T1000 (cell line): ENCODE data around the gene RUNX2.

Experiments
- DNase-seq: peaks from one replicate; lab custom pipeline; 2025; ENCODE audit warnings: mixed read lengths; lab: John Stamatoyannopoulos, UW

The RUNX2 gene

DNA sequence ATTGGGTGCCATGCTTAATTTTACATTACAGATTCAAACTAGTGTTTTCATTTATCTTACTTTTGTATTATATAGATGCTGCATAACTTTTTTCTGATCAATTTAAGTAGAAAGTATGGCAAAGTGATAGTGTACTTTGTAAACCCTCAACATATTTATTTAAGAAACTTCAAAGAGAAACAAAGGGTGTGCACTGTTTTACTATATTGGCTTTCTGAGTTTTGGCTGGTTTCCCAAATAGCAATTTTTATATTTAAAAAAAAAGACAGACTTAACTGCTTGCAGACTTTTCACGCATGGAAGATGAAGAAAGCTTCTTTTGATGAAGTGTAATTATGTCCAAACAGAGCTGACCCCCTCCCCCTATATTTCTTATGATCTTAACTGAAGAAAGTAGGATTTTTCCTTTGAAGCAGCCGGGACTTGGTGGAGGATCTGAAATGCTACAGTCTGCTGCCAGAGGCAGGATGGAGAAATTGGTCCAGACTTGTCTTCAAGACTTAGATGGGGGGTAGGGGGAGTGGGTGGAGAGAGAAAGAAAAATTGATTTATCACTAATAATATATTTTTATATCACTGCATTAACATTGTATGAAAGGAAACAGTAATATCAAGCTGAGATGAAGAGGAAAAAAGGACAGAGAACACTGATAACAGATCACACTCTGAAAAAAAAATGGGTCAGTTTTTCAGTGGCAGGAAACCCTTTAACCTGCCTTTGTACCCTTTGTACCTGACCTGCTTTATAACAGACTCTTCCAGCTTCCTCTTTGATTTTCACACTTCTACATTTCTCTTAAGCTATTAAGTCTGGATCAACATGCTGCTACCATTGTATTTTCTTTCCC, 105.6 kb downstream of the RUNX2 start:
- no peak for DNase-seq

DNA sequence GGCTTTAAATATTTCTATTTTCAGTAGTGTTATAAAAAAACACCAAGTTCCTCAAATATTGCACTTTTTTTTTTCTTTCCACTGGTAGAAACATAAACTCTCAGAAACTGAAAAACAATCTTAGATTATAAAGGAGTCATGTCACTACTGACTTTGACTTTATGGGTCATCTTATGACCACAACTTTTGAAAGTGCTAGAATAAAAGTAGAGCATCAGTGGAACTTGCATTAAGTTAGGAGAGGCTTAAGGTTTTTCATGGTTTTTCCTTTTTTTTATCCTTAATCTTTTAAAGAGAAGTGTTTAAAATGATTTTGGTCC, 106.2 kb downstream of the RUNX2 start:
- no peak for DNase-seq

DNA sequence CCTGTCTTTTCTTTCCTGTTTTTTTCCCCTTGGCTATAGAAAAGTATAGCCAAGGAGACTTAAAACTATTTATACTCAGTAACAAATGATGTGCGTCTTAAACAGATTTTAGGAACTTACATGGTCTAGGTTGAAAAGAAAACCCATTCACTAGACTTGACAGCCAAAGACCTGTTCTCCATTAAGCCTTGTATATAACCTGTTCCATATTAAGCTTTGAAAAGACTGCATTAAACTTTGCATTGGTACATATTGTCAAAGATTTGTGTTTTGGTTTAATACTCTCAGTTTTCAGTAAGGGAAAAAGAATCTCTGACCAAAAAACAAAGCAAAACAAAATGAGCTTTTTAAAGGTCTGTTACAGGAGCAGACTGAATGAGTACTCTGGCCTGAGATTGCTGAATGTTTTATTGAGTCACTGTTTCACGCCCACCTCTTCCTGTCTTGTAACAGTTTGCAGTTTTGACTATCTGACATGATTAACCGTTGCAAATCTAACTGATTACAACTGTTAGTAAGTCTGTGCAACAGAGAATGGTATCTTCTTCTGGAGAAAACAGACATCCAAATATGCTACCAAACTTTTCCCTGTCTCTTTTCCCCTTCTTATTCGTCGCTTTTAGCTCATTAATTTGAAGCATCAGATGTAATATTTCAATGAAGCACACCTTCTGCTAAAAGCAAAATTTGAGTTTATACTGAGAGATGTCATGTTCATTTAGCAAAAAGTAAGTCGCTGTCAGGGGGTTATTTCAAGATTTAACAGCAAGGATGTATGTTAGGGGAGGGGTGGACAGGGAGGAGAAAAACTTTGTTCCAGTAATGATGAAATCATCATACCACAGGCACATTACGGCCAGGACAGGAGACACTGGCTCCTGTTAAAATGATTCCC, 108.7 kb downstream of the RUNX2 start:
- DNase-seq: no peak

DNA sequence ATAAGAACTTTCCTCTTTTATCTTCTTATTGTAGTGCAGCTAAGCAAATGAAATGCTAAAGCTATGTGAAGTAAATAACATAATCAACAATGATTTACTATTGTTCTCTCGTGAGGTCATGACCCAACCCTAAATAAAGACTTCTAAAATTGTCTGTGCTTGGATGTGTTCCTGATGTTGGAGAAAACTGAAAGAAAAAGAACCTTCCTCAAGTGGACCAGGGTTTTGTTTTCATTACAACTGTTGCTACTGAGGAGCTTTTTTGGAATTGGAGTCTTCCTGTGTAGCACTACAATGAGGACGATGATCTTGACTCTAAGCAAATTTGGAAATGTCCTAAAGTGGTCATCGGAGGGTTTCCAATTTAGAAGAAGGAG, 109.3 kb downstream of the RUNX2 start:
- no peak for DNase-seq

DNA sequence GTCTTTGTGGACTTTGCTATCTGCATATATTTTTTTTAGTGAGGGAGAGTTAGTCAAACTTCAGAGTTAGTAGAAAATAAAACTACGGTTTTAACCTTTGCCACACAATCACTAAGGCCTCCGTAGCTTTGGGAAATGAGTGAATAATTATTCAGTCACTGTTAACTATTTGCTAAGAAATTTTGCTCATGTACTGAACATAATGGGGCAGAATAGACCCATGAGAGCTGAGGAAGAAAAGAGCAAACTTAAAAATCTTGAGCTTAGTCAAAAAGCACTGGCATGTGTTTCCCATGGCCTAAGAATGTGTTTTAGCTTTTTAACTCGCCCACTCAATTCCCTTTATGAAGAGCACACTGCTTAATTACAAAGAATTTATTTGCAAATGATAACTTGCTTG, 110.0 kb downstream of the RUNX2 start:
- DNase-seq: no peak

DNA sequence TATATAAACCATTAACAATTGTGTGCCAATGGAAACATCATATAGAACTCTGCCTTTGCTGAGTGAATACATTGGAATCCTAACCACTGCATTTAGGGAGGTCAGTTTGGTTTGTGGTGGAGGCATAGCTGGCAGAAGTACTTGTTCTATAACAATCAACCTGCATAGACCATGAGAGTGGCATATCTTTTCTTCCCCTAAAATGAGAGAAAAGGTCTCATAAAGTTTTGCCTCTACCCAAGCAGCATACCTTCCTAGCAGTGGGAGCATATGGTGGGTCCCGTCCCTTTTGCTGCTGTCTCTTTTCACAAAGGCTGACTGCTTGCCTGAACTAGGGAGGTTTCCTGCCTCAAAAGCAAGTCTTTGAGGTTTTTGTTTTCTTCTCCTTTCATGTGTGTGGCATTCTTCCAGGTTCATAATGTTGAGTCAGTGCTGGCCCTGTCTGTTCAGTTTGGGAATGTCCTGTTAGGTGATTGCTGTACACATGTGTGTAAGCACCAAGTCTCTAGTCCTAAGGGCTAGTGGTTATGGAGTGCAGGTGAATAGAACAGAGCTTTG, 110.8 kb downstream of the RUNX2 start:
- DNase-seq: peak; percentile 22

DNA sequence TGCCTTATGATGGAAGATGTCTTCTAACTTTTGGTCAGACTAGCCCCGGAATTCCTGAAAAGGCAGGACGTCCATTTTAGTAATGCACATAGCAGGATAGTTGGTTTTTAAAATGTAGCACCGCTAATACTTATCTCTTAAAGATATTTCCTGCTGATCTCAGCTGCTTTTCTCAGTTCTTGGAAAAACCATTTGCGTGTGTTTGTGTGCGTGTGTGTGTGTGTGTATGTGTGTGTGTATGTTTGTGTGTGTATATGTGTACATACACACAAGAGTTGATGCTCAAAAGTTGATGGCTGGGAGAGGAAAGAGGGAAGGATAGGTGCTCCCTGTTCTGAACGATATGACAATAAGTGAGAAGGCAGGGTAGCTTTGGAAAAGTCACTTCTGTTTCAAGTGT, 111.3 kb downstream of the RUNX2 start:
- DNase-seq: no peak

DNA sequence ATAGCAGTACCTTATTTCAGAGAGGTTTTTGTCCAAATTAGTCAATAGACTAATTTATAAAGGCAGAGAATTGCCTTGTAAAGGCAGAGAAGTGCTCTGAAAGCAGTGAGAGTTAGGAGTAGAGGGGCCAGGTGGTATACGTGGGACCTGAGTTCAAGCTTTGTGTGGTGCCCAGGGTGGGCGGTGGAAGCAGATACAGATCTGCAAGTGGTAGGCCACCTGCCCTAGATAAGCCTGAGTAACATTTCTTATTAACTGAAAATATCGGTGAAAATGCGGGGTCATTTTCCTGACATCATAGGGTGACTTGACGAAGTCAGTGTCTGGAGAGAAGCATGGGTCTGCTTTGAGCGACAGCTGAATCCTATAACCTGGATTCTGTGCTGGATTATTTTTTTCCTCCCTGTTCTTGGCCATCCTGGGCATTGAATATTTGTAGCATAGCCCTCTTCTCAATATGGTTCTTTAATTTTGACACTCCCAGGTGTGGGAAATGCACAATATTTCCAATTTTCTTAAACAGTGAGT, 111.8 kb downstream of the RUNX2 start:
- DNase-seq: no peak

DNA sequence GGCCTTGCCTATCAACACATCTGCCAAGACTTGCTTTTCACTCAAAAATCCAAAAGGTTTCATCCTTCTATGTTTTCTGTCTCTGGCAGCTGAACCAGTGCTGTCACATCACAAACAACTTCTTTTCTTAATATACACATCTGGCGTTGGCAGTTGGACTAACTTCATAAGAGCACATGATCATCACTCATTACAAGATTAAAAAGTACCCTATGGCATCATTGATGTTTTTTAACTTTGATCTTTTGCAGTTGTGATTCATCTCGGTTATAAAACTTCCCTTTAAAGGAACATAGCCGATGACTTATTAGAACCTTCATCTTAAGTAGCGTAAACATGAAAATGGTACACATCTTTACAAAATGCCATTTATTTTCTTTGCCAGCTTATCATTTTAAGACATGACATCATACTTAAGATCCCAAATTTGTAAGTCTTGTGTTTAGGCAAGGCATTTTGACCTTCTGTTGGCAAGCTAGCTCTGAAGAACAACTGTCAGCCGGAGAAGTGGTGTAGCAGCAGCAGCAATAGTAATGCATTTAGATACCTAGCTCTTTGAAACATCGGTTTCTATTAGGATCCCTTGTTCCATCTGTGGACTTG, 113.8 kb downstream of the RUNX2 start:
- no peak for DNase-seq

DNA sequence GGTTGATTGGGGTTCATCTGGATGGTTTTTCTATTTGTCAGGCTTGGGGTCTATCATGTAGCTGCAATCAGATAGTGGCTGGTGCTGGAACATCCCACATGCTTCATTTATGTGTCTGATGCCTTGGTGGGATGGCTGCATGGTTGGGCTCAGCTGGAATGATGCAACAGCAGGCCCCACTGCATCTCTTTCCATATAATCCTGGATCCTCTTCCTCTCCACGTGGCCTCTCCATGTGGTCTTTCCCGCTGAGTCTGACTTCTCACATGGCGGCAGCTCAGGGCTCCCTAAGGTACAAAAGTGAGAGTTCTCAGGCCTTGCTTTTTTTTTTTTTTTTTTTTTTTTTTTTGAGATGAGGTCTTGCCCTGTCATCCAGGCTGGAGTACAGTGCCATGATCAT, 114.6 kb downstream of the RUNX2 start:
- no peak for DNase-seq

DNA sequence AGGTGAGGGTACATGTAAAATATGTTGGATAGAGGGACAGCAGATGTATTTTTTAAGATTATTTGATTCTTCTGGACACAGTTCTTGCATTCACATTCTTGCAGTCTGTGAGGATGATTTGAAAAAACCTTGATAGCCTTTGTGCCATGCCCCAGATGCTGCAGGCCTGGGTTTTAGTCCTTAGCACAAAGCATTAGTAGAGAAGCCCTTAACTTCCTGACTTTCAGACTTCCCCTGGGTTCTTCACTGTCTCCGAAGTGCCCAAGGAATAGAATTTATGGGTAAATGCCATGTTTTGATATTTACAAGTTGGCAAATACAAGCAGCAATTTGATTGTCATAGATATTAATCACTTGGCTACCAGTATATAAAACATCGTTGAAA, 117.2 kb downstream of the RUNX2 start:
- no peak for DNase-seq

DNA sequence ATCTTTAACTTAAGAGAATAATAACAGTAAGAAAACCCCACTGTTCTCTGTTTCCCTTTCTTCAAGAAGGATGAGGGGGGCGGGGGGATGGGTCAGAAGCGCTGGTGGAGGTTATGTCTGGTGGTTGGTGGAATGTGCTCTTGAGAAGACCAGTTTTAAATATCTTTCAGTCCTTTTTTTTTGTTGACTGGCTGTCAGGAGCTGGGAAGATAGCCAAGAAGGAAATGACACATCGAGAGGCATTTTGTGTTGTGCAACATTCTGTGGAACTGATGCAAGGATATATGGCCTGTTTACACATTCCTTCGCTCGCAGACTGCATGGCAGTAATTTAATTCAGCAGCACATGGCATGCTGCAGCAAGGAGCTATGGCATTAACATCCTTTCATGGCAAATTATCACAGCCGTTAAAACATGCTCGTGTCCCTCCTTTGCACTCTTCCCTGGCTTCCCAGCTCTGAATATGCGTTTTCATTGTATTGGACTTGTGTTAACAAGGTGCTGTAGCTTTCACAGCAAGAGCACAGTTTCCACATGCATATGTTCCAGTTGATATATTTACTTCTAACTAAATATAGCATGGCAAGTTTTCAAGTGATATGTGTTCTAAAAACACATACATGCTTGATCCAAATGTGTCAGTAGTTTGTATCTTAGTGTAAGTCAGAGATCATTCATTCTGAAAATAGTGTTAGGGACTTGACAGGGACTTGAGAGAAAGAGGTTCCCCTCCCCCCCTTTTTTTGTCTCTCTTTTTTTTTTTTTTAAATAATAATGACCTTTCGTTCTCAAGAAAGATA, 117.8 kb downstream of the RUNX2 start:
- peak; percentile 80 for DNase-seq

DNA sequence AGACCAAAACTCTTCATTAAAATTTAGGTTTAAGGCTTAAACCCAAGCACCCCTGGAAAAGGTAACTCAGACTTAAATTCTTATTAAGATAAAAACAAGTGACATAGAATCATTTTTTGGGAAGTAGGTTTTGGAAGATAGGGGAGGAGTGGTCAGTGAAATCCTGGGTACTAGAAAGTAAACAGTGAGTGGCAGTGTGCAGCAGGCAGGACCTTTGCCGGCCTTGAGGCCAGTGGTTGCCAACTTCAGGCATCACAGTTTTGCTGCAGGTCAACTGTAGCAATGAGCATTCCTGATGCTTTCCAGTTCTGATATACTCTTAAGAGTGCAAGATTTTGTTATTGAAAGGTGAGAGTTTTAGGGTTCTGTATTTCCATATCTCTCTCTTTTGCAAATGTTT, 118.9 kb downstream of the RUNX2 start:
- DNase-seq: no peak

DNA sequence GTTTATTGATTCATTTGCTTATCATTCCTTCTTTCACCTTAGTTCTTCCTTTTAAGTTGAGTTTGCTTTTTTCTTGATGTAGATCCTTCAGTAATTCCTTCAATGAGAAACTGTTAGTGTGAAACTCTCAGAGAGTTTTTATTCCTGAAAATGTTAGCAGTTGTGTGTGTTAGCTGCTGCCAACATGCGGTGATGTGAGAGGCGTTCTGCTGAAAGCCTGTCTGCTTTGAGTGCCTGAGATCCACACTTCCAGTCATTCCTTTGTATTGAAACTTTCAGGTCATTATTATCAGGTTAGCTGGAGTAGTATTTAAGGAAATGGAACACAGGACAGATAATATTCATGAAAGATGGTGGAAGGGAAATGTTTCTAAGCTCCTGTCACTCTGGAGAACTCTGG, 119.6 kb downstream of the RUNX2 start:
- DNase-seq: no peak

DNA sequence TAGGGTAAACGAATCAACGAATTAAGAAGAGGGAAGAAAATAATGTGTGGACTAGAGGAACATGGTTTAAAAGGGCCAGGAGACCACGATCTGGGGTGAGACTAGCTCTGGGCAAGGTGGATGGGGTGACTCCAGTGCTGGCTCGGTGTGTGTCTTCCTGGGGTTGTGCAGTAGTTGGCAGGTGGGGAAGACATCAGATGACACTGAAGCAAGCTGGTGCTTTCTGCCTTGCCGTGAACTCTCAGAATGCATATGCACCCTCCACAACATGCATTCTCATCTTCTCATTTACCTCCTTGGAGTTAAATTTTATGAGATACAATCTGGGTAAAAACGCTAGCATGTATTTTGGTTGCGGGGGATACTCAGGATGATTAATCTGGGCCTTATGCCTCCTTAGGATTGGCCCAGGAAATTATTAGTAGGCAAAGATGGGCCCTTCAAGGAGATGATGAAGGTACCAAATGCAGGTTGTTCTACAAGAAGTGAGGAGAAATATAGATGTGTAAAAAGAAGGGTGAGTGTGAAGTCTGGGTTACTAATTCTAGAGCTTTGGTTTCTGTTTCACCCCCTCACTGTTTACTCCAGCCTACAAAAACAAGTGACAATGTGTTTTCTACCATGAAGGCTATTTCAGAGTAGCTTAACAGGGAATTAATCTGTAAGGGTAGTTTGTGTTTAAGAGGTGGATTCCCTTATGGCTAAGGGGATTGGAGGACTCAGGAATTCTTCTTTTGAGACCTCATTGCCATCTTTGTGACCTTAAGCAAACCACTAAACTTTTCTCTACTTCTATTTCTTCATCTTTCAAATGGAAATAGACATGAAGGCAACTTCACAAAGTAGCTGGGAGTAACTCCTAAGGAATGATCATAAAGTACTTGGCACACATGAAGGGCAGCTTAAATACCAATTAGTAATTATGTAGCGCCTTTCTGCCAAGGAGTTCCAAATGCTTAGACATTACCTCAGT, 120.6 kb downstream of the RUNX2 start:
- DNase-seq: no peak

DNA sequence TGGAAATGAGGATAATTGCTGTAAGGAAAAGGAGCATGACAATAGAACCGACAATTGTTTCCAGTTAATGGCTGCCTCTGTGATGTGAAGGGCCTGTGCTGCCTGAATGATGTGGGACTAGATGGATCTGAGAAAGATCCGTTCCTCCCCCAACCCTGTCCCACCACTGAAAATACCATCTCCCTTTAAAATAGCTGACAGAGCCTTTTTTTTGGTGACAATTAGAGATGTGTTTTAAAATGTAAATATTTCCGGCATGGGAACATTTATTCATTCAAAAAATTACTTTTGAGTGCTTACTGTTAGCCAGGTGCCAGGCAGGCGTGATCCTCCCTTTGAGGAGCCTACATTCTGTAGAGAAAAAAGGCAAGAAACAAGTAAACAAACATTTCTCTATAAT, 122.0 kb downstream of the RUNX2 start:
- DNase-seq: no peak

DNA sequence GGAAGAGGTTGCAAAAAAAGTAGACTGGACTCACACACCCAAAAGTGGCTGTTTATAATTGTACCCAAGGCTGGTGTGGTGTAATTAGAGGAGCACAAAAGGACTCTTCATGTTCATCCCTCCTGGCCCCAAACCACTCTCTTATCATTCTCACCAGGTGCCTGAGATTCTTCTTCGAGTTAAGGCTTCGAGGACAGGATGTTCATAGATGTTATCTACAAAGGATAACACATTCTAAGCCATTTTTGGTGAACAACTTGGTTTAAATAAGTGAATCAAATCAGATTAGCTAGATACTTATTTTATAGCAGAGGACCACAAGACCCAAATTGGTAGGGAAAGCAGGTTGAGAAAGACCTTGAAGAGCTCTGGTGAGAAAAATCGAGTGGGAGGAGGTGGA, 122.7 kb downstream of the RUNX2 start:
- no peak for DNase-seq

DNA sequence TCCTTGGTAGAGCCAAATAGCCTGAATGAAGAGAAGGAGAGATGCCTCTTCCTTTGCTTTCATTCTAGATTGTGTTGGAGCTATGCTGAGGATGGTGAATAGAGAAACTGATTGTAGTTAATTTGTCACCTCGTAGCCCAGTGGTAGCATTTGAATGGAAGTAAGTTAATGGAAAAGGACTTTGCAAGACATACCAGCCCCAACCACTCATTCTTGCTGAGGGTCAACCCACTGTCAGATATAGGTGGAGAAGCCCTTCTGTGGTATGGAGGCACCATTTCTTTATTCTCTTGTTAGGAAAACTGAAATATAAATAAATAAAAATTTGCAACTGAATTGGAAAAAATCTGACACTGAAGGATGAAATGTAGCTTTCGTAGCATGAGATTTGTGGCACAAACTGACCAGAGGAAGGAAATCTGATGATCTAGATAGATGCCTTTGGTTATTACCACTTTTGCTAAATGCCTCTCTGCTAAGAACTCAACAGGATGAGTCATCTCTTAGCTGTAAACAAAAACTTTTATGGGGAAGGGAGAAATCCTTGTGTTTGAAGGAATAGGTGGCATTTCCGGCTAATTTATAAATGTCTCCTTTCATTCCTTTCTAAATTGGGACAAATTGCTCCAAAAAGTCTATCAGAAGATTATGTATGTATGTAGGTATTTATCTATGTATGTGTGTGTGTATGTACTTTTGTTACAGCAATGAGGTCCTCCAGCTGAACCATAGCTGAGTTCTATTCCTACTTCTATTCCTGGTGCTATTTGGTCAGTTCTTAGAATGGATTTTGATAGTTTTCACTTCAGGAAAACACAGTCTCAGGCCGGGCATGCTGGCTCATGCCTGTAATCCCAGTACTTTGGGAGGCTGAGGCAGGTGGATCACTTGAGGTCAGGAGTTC, 126.1 kb downstream of the RUNX2 start:
- no peak for DNase-seq

DNA sequence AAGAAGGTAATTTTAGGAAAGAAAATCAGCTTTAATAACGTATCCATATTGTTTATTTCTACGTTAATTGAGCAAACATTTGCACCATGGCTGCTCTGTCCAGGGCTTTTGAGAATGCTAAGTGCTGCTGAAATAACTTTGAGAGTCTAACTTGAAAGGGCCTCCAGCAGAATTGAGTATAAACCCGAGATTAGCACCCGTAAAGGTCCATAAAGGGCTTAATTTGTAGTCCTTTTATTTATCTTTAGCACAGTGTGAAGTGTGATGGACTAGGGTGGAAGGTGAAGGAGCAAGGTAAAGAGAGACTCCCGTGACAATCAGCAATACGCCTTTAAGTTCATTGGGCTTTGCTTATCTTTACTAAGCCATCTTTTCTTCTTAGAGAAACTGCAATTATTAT, 127.3 kb downstream of the RUNX2 start:
- DNase-seq: no peak
